ENCODE measurements around the gene LASP1NB.

The LASP1NB gene

GRCh38 chr17:38898812-38899348 lies 26.5 kb upstream of the LASP1NB start:
- Mint-ChIP-seq H3K36me3 (peaks cover 21% of the 10 kb centered on the region), H3K4me1 (peaks cover 51 to 78% (median 75%) of the 10 kb centered on the region in 3 donors), H3K27ac (peak overlapping the region; percentile 94 to 95), H3K9me3 (no peaks in the 10 kb centered on the region), H3K27me3 (no peaks in the 10 kb centered on the region), H3K4me3 (peak overlapping the region; percentile 67 to 79 (median 75))
- Histone ChIP-seq H3K9me3 (no peaks in the 10 kb centered on the region), H3K27ac (ENCODE audit: low read length) (peak overlapping the region; percentile 90), H3K4me1 (ENCODE audit: control insufficient read depth in 1 of 2, extremely low read depth in 1 of 2, insufficient read depth in 2 of 2, low read length in 2 of 2) (peaks cover 42 to 90% of the 10 kb centered on the region in 2 experiments), H3K4me3 (ENCODE audit: control insufficient read depth in 1 of 2, extremely low read depth in 1 of 2, low read length in 1 of 2) (peak overlapping the region; percentile 35 to 57), H3K27me3 (replicated peaks in 1 of 2; ENCODE audit: control insufficient read depth in 2 of 2, extremely low read depth in 1 of 2, insufficient read depth in 2 of 2, low read length in 1 of 2) (no peaks in the 10 kb centered on the region), H3K36me3 (ENCODE audit: control insufficient read depth in 2 of 2, extremely low read depth in 1 of 2, insufficient read depth in 1 of 2, low read length in 1 of 2) (peaks cover 12 to 48% of the 10 kb centered on the region in 2 donors)
- peak; percentile 54 to 89 (median 78) for DNase-seq
- ChIA-PET CTCF (interaction anchor here (0.6 to 1.6 kb wide), 2 partner anchors 194 to 254 kb away, joined by 4 to 5 read pairs; no protein-coding TSS in a partner anchor), POLR2A (interaction anchor here (0.6 to 1.3 kb wide), 4 partner anchors 13 to 45 kb away, joined by 3 to 5 read pairs (median 4); partner anchors contain the start of genes LASP1 (in 1 of the 2) and RPL23 (in 1 of the 2))
- ATAC-seq (replicated peaks in 1 of 4): peak; percentile 87 to 90 (median 90)
- 0% methylated on average over 9 of the region's 11 CpGs for WGBS (ENCODE audit: insufficient coverage)

- Histone ChIP-seq H3K36me3 (ENCODE audit: control insufficient read depth in 2 of 2, extremely low read depth in 1 of 2, insufficient read depth in 1 of 2, low read length in 1 of 2) (peaks cover 12 to 48% of the 10 kb centered on the region in 2 donors), H3K9me3 (no peaks in the 10 kb centered on the region), H3K27ac (ENCODE audit: low read length) (peak overlapping the region; percentile 90), H3K4me1 (ENCODE audit: control insufficient read depth in 1 of 2, extremely low read depth in 1 of 2, insufficient read depth in 2 of 2, low read length in 2 of 2) (peaks cover 42 to 85% of the 10 kb centered on the region in 2 experiments), H3K4me3 (ENCODE audit: control insufficient read depth in 1 of 2, extremely low read depth in 1 of 2, low read length in 1 of 2) (peak overlapping the region; percentile 35 to 57), H3K27me3 (replicated peaks in 1 of 2; ENCODE audit: control insufficient read depth in 2 of 2, extremely low read depth in 1 of 2, insufficient read depth in 2 of 2, low read length in 1 of 2) (no peaks in the 10 kb centered on the region)
- DNase-seq (no peak), ATAC-seq (replicated peaks in 1 of 4) (peak in 2 of 4 experiments; percentile 0 to 4)
- 0% methylated on average over 1 of the region's 5 CpGs for WGBS (ENCODE audit: insufficient coverage)
- Mint-ChIP-seq H3K27ac (peak overlapping the region; percentile 94 to 95), H3K27me3 (no peaks in the 10 kb centered on the region), H3K9me3 (no peaks in the 10 kb centered on the region), H3K36me3 (peaks cover 20% of the 10 kb centered on the region), H3K4me3 (peak overlapping the region; percentile 67 to 79 (median 75)), H3K4me1 (peaks cover 45 to 75% (median 72%) of the 10 kb centered on the region in 3 donors)
- ChIA-PET POLR2A (interaction anchor here in 1 of 2 donors (0.6 kb wide), 1 partner anchor 15 kb away, joined by 3 read pairs; no protein-coding TSS in a partner anchor), CTCF (interaction anchor here (0.6 to 1.6 kb wide), 3 partner anchors 106 to 254 kb away, joined by 4 to 6 read pairs (median 5); no protein-coding TSS in a partner anchor)
Measured at GRCh38 chr17:38899421-38899820, 26.0 kb upstream of the LASP1NB start.

DNA sequence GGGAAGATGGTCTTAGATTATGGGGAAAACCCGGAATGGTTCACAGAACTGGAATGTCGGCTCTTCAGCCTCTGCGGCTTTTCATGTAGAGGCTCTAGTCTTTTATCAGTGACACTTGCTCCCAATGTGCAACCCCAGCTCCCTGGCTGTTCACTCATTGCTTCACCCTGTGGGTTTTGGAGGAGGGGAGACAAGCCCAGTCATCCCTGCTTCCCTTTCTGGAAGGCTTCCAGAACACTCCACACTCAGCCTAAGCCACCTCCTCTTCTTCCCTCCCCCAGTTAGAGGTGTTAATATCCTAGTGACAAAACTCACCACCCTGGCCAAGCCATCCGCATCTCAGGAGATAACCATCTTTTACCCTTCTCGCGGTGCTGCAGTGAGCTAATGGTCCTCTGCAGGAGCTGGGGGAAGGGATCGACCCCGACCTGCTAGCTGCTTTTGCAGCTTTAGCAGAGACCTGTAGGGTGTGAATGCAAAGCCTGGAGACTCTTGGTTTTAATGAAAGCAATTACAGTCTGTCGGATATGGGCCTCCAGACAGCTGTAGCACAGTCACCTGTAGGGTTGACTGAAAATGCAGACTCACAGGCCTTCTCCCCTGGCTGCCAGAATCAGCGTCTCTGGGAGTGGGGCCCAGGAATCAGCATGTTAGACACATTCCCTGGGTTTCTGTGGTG lies 24.3 kb upstream of the LASP1NB start:
- Mint-ChIP-seq H3K4me1 (peaks cover 55 to 76% (median 75%) of the 10 kb centered on the region in 3 donors), H3K4me3 (peak overlapping the region in 2 of 3 donors; percentile 9 to 58), H3K27ac (peak overlapping the region; percentile 83 to 92), H3K27me3 (no peaks in the 10 kb centered on the region), H3K36me3 (peaks cover 22% of the 10 kb centered on the region), H3K9me3 (no peaks in the 10 kb centered on the region)
- Histone ChIP-seq H3K9me3 (no peaks in the 10 kb centered on the region), H3K27ac (ENCODE audit: low read length) (peak overlapping the region; percentile 53), H3K36me3 (ENCODE audit: control insufficient read depth in 2 of 2, extremely low read depth in 1 of 2, insufficient read depth in 1 of 2, low read length in 1 of 2) (peaks cover 9 to 52% of the 10 kb centered on the region in 2 donors), H3K4me3 (ENCODE audit: control insufficient read depth in 1 of 2, extremely low read depth in 1 of 2, low read length in 1 of 2) (no peak overlapping the region), H3K4me1 (ENCODE audit: control insufficient read depth in 1 of 2, extremely low read depth in 1 of 2, insufficient read depth in 2 of 2, low read length in 2 of 2) (peaks cover 42 to 85% of the 10 kb centered on the region in 2 experiments), H3K27me3 (replicated peaks in 1 of 2; ENCODE audit: control insufficient read depth in 2 of 2, extremely low read depth in 1 of 2, insufficient read depth in 2 of 2, low read length in 1 of 2) (no peaks in the 10 kb centered on the region)
- DNase-seq: peak in 29 of 35 experiments; percentile 25 to 73 (median 46)
- ChIA-PET CTCF (interaction anchor here (0.5 to 1.3 kb wide), 8 partner anchors 10 to 1312 kb away, joined by 3 to 5 read pairs (median 3); partner anchors contain the start of genes LASP1 (in 1 of the 2) and PLXDC1 (in 1 of the 2)), POLR2A (interaction anchor here in 1 of 2 donors (0.6 kb wide), 1 partner anchor 252 kb away, joined by 5 read pairs; no protein-coding TSS in a partner anchor)
- peak in 2 of 4 experiments; percentile 6 to 10 for ATAC-seq (replicated peaks in 1 of 4)
- 64% methylated on average over 5 of the region's 10 CpGs for WGBS (ENCODE audit: insufficient coverage)

DNA sequence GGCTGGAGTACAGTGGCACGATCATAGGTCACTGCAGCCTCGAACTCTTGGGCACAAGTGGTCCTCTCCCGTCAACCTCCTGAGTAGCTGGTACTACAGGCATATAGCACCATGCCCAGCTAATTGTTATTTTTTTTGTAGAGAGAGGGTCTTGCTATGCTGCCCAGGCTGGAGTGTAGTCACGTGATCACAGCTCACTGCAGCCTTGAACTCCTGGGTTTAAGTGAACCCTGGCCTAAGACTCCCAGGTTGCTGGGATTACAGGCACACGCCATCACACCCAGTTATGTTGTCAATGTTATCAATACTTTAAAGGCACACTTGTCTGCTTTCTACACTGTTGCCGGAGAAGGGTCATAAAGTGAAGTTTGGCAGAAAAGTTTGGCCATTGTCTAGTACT lies 22.0 kb upstream of the LASP1NB start:
- POLR2A ChIA-PET: no interaction called here
- peak overlapping the region; percentile 49 to 75 for H3K27ac Mint-ChIP-seq
- peaks cover 9 to 56% of the 10 kb centered on the region in 2 donors for H3K36me3 ChIP-seq (ENCODE audit: control insufficient read depth in 2 of 2, extremely low read depth in 1 of 2, insufficient read depth in 1 of 2, low read length in 1 of 2)

DNA sequence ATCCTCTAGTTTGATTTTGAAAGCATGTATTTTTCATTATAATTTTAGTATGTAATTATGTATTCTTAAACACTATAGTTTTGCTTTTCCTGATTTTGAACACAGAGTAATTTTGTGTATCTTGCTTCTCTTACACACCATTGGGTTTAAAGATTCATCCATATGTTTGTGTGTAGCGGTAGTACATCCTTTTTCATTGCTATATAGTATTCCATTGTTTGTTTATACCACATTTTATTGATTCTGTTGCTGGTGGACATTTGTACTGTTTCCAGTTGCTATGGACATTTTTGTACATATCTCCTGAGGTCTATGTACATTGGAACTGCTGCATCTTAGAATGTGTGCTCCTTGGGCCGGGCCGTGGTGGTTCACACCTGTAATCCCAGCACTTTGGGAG lies 20.5 kb upstream of the LASP1NB start:
- Histone ChIP-seq H3K4me1 (ENCODE audit: control insufficient read depth in 1 of 2, extremely low read depth in 1 of 2, insufficient read depth in 2 of 2, low read length in 2 of 2) (peaks cover 11 to 75% of the 10 kb centered on the region in 2 experiments), H3K4me3 (ENCODE audit: control insufficient read depth in 1 of 2, extremely low read depth in 1 of 2, low read length in 1 of 2) (no peak overlapping the region), H3K27me3 (replicated peaks in 1 of 2; ENCODE audit: control insufficient read depth in 2 of 2, extremely low read depth in 1 of 2, insufficient read depth in 2 of 2, low read length in 1 of 2) (no peaks in the 10 kb centered on the region), H3K27ac (ENCODE audit: low read length) (no peak overlapping the region), H3K36me3 (ENCODE audit: control insufficient read depth in 2 of 2, extremely low read depth in 1 of 2, insufficient read depth in 1 of 2, low read length in 1 of 2) (peaks cover 9 to 59% of the 10 kb centered on the region in 2 donors), H3K9me3 (no peaks in the 10 kb centered on the region)
- 94% methylated on average over 2 of the region's 3 CpGs for WGBS (ENCODE audit: insufficient coverage)
- POLR2A ChIA-PET: no interaction called here
- CTCF ChIA-PET: no interaction called here
- no peak overlapping the region for H3K27ac Mint-ChIP-seq
- H3K9me3 Mint-ChIP-seq: no peaks in the 10 kb centered on the region
- no peaks in the 10 kb centered on the region for H3K27me3 Mint-ChIP-seq
- DNase-seq (no peak), ATAC-seq (replicated peaks in 1 of 4) (no peak)
- no peak overlapping the region for H3K4me3 Mint-ChIP-seq
- peaks cover 23% of the 10 kb centered on the region for H3K36me3 Mint-ChIP-seq
- H3K4me1 Mint-ChIP-seq: peaks cover 38 to 66% (median 64%) of the 10 kb centered on the region in 3 donors

More for the DNA sequence above, 22.0 kb upstream of the LASP1NB start:
- CTCF ChIA-PET: no interaction called here
- H3K27me3 Mint-ChIP-seq: no peaks in the 10 kb centered on the region
- H3K9me3 Mint-ChIP-seq: no peaks in the 10 kb centered on the region
- no peak overlapping the region for H3K4me3 Mint-ChIP-seq
- peaks cover 26% of the 10 kb centered on the region for H3K36me3 Mint-ChIP-seq
- no peak overlapping the region for H3K27ac ChIP-seq (ENCODE audit: low read length)
- no peaks in the 10 kb centered on the region for H3K27me3 ChIP-seq (replicated peaks in 1 of 2; ENCODE audit: control insufficient read depth in 2 of 2, extremely low read depth in 1 of 2, insufficient read depth in 2 of 2, low read length in 1 of 2)
- peaks cover 22 to 83% of the 10 kb centered on the region in 2 experiments for H3K4me1 ChIP-seq (ENCODE audit: control insufficient read depth in 1 of 2, extremely low read depth in 1 of 2, insufficient read depth in 2 of 2, low read length in 2 of 2)
- no peak overlapping the region for H3K4me3 ChIP-seq (ENCODE audit: control insufficient read depth in 1 of 2, extremely low read depth in 1 of 2, low read length in 1 of 2)
- WGBS (ENCODE audit: insufficient coverage): 100% methylated on average over 1 of the region's 6 CpGs
- DNase-seq (no peak), ATAC-seq (replicated peaks in 1 of 4) (no peak)
- H3K4me1 Mint-ChIP-seq: peaks cover 52 to 71% (median 70%) of the 10 kb centered on the region in 3 donors
- no peaks in the 10 kb centered on the region for H3K9me3 ChIP-seq

DNA sequence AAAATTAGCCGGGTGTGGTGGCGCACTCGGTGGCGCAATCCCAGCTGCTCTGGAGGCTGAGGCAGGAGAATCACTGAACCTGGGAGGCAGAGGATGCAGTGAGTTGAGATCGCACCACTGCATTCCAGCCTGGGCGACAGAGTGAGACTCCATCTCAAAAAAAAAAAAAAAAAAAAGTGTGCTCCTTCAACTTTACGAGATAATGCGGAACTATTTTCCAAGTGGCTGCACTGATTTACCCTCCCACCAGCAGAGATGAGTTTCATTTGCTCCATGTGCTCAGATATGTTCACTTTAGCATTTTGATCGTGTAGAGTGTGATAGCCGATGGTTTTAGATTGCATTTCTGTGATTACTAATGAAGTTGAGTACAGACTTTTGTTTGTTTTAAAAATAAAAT lies 20.0 kb upstream of the LASP1NB start:
- peaks cover 38 to 67% (median 66%) of the 10 kb centered on the region in 3 donors for H3K4me1 Mint-ChIP-seq
- DNase-seq (no peak), ATAC-seq (replicated peaks in 1 of 4) (no peak)
- H3K36me3 ChIP-seq (ENCODE audit: control insufficient read depth in 2 of 2, extremely low read depth in 1 of 2, insufficient read depth in 1 of 2, low read length in 1 of 2): peaks cover 7 to 59% of the 10 kb centered on the region in 2 donors
- H3K4me1 ChIP-seq (ENCODE audit: control insufficient read depth in 1 of 2, extremely low read depth in 1 of 2, insufficient read depth in 2 of 2, low read length in 2 of 2): peaks cover 10 to 70% of the 10 kb centered on the region in 2 experiments
- H3K4me3 Mint-ChIP-seq: no peak overlapping the region
- no peaks in the 10 kb centered on the region for H3K27me3 ChIP-seq (replicated peaks in 1 of 2; ENCODE audit: control insufficient read depth in 2 of 2, extremely low read depth in 1 of 2, insufficient read depth in 2 of 2, low read length in 1 of 2)
- POLR2A ChIA-PET: no interaction called here
- H3K27ac ChIP-seq (ENCODE audit: low read length): no peak overlapping the region
- H3K4me3 ChIP-seq (ENCODE audit: control insufficient read depth in 1 of 2, extremely low read depth in 1 of 2, low read length in 1 of 2): no peak overlapping the region
- H3K9me3 Mint-ChIP-seq: no peaks in the 10 kb centered on the region
- 100% methylated on average over 7 of the region's 10 CpGs for WGBS (ENCODE audit: insufficient coverage)
- H3K27ac Mint-ChIP-seq: no peak overlapping the region
- CTCF ChIA-PET: no interaction called here
- no peaks in the 10 kb centered on the region for H3K27me3 Mint-ChIP-seq
- H3K36me3 Mint-ChIP-seq: peaks cover 23% of the 10 kb centered on the region
- no peaks in the 10 kb centered on the region for H3K9me3 ChIP-seq

Data from T-cell (primary cell).